GM18873 (cell line): ENCODE results near the gene IBA57.
"Not testable (repeated sequence)": the region's sequence is repeated elsewhere in the genome, so short reads cannot be mapped to it uniquely, and the experiment has no call there.

Experiments
- ATAC-seq: cut with Tn5 transposase; IDR thresholded peaks from one replicate; pipeline ENCODE4 v1.9.1; 2021; ENCODE audit warnings: mild to moderate bottlenecking, moderate library complexity, moderate number of reproducible peaks; ENCODE audit not compliant: unreplicated experiment, low FRiP score

Gene IBA57

DNA sequence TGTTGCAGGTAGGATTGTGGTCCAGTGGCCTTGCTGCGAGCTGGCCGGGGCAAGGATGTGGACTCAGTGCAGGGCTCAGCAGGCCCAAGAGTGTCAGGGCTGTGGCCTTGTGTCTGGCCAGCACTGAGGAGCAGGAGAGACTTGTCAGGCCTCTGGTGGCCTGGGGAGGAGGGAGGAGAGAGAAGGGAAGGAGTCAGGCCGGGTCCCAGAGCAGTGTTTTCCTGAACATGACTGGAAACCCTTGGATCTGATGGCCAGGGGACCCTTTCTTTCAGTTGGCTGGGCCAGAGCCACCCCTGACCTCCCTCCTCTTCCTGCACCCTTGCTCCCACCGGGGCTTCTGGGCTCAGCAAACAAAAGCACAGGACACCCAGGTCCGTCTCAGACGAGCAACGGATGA, 5.1 kb downstream of the IBA57 start:
- no peak for ATAC-seq

DNA sequence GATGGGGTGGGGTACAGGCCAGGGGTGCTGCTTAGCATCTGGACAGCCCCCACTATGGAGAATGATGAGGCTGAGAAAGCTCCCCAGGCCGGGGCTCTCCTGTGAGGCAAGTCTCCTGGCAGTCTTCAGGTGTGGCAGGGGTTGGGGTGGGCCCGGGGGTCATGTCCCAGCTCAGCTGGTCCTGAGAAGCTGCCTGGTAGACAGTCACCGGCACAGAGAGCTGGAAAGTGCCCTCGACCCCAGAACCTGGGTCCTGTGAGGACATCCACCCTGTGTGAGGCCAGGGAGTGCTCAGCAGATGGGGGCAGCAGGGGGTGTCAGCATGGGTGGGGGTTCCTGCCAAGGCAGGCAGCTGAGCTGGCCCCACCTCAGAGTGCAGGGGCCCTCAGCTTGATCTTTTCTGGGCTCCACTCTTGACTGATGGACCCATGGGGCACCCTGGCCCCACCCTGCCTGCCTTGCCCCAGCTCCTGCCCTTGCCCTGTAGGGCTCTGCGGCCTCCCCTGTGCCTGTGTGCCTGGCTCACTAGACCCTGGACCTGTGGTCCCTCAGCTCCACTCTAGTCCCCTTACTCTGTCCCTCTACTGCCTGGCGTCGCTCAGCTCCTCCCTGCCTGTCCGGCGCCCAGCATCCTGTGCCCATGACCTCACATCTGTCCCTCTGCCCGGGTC, 5.8 kb downstream of the IBA57 start:
- no peak for ATAC-seq

DNA sequence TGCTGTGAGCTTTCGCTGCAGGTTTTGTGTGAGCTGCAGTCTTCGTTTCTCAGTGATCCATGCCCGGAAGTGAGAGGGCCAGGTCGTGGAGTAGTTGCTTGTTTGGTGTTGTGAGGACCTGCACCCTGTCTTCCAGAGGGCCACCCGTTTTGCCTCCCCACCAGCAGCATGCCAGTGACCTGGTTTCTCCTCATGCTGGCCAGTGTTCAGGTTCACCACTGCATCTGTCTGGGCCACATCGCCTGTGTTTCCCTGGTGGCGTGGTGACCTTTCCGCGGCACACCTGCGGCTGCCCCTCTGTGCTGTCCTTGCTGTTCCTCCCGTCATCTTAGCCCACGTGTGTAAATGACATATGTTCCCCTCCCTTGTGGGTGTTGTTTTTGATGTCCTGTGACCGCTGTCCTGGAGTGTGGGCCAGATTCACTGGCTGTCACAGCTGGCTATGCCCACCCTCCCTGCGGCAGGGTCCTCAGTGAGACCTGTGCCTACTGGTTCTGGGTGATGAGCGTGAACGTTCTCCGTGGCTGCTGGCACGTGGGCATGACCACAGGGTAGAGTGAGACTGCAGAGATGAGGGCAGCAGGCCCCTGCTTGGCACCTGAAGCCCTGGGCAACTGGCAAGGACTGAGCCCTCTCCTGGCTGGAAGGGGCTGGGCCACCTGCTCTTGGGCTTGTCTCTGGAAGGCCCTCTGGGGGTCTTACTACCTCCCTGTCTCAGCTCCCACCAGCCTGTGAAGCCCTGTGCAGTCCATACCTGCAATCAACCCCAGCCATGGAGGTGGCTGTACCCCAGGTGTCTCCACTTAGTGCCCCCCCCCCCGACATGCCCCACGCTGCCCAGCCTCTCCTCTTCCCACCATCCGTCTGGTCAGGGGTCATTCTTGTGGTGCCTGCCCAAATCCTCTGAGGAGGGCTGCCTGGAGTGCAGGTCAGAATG, 7.3 kb downstream of the IBA57 start:
- ATAC-seq = no peak

DNA sequence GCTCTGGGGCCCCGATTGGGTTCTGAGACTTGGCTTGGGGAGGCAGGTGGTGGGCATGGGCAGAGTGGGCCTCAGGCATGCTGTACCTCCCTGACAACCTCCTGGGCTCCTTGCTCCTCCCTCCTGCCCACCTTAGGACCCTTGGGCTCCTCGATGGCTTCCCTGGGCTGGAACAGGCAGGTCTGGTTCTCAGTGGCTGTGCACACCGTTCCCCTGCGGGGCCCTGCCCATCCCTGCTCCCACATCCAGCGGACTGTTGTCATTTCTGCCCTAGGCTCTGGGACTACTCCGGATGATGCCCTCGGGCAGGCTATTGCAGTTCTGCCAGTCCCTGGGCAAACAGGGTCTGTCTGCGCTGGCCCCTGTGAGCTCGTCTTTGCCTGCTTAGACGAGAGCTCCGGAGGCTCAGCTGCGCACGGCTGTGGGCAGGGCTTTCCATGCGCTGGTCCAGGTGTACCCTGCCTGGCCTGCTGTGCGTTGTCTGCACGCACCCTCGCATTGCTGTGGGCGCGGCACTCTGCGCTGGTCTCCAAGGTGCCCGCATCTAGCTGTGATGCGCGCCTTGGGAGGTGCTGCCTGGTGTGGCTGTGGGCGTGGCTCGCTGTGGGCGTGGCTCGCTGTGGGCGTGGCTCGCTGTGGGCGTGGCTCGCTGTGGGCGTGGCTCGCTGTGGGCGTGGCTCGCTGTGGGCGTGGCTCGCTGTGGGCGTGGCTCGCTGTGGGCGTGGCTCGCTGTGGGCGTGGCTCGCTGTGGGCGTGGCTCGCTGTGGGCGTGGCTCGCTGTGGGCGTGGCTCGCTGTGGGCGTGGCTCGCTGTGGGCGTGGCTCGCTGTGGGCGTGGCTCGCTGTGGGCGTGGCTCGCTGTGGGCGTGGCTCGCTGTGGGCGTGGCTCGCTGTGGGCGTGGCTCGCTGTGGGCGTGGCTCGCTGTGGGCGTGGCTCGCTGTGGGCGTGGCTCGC, 8.2 kb downstream of the IBA57 start:
- ATAC-seq = not testable (repeated sequence)

DNA sequence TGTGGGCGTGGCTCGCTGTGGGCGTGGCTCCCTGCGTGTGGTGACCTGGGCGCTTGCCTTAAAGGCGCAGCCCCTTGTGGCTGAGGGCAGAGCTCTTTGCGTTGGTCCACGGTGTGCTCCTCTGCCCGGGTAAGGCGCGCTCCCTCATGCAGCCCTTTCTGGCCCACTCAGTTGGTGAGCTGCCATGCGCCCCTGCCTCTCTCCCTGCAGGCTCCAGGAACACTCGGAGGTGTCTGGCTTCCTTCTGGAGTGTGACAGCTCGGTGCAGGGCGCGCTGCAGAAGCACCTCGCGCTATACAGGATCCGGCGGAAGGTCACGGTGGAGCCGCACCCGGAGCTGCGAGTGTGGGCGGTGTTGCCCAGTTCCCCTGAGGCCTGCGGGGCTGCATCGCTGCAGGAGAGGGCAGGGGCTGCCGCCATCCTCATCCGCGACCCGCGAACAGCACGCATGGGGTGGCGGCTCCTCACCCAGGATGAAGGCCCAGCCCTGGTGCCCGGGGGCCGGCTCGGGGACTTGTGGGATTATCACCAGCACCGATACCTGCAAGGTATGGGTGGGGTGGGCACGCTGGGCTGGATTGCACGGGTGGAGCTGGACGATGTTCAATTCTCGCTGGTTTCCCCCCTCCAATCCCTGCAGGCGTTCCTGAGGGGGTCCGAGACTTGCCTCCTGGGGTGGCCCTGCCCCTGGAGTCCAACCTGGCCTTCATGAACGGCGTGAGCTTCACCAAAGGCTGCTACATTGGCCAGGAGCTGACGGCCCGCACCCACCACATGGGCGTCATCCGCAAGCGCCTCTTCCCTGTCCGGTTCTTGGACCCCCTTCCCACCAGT, 9.1 kb downstream of the IBA57 start:
- ATAC-seq = no peak

DNA sequence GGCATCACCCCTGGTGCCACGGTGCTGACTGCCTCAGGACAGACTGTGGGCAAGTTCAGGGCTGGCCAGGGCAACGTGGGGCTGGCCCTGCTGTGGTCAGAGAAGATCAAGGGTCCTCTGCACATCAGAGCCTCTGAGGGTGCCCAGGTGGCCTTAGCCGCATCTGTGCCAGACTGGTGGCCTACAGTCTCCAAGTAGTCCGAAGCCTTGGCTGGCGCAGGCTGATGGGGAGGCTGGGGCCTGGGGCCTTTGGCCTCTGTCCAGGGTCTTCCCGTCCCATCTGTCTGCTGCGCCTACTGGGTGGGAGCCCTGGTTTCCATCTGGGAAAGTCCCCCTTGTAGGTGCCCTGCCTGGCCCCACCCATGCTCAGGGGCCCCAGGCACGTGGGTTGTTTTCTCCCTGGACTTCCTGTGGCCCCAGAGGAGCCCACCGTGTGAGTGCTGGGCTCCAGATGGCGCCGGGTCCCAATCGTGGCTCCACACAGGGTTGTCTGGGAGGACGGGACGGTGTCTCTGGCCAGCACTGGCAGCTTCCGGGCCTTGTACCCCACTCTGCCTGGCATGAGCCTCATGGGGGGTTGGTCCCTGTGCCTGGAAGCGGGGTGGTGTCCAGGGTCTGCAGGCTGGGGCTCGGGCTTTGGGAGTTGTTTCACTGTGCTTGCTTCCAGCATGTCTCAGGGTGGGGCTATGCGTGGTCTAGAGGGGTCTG, 9.9 kb downstream of the IBA57 start:
- no peak for ATAC-seq

DNA sequence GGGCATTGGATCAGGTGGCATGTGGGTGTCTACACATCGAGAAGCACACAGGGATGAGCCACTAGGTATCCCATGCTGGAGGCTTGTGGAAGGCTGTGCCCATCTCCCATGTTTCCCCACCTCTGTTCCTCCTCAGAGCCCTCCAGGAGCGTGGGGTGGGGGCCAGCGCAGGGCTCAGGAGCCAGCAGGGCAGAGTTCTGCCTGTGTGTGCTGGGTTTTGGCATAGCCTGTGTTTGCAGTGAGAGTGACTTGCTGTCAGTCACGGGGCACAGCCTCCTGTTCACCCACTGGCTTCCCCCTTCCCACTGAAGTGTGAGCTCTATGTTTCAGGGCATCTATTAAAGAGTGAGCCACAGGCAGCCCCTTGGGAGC, 10.4 kb downstream of the IBA57 start:
- ATAC-seq = no peak

DNA sequence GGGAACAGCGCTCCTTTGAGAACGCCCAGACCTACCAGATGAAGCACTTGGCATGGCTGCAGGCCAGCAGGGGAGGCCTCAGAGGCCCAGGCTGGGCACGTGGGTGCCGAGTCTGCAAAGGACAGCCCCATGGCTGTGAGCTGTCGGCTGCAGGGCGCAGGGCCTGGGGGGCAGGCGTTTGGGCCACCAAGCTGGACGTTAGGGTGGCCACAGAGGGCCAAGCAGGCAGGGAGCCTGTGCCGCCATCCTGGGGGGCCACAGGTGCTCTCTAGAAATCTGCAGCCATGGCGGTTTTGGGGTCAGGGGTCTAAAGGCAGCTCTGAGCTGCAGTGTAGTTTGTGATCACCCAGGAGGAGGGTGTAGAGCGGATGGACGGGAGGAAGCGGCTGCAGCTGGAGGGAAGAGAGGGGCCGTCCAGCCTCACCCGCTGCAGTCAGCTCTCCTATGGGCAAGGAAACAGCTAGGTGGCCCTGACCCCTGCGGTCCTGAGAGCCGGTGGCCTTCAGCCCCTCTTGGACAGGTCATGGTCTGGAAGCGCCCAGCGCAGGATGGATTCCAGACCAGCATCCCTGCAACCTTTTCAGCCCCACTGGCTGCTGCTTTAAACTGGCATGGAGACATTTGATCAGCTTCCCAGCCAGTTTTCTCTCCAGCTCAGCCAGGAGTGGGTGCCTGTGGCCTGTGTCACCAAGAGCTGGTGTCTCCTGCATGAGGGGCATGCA, 11.0 kb downstream of the IBA57 start:
- ATAC-seq = no peak

DNA sequence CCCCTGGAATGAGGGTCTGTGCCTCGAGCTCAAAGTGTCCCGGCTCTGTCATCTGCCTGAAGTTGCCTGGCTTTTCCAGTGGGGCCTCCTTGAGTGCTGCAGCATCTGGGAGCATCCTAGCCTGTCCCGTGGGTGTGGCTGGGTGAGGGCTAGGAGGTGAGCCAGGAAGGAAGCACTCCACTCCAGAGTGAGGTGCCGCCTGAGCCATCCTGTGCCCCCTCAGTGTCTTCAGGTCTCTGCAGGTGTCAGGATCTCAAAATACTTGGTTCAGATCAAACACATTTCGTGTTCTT, 11.5 kb downstream of the IBA57 start:
- ATAC-seq = no peak

DNA sequence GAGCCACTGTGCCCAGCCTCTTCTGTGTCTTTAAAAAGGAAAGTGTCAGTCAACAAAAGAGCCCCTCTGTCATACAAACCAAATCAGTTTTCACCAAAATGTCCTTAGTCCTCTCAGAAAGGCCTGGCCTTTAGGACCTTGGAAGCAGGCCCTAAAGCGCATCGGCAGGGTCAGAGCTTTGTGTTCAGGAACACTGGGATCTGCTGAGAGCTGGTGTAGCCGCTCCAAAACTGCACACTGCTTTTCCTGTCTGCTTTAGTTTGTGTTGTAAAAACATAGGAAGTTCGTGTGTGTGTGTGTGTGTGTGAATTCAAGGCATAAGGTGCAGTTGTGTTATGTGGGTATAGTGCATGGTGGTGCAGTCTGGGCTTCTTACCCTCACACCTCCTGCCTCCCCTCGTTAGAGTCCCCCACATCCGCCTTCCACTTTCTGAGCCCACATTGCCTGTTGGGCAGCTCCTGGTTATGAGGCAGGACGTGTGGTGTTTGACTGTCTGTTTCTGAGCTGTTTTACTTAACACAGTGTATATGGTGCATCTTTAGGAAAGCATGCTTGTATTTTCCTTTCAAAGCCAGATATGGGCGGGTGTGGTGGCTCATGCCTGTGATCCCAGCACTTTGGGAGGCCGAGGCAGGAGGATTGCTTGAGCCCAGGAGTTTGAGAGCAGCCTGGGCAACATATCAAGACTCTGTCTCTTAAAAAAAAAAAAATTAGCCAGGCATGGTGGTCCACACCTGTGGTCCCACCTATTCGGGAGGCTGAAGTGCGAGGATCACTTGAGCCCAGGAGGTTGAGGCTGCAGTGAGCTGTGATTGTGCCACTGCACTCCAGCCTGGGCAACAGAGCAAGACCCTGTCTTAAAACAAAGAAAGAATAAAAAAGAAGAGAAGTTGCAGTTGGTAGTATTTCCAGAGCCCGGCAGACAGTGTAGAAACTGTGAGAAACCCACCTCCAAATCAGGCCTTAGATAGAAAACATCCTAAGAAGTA, 12.4 kb downstream of the IBA57 start:
- no peak for ATAC-seq

DNA sequence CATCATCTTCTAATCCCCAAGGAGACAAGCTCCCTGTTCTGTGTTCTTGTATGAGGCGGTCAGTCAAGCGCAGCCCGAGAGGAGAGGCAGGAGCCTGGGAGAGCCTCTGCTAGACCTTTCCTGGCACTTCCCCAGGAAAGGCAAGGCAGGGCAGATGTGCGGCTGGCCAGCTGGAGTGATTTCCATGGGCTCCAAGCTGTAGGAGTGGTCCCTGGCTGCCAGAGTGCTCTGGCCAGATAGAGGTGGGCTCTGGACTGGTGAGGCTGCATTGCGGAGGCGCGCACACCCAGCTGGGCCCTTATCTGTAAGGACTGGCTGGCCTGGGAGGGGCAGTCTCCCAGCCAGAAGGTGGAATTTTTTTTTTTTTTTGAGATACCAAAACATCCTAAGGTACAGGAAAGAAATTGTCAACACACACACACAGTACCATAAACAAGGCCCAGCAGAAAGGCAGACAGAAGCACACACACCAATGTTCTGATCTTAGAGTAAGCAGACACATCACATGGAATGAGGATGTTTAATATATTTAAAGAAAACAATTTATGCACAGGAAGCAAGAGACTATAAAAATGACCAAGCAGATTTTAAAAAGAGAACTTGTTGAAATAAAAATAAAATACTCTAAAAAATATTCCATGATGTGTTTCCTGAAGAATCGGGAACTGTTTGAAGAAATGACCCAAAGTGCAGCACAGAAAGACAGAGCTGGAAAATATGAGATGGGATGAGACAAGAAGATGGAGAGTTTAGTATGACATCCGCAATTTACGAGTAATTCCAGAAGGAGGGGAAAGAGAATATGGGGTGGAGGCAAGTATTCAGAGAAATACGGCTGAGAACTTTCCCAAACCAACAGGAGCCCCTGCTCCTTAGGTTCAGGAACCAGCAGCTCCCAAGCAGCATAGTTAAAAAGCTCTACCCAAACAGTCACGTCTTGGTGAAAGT, 13.4 kb downstream of the IBA57 start:
- ATAC-seq = no peak

DNA sequence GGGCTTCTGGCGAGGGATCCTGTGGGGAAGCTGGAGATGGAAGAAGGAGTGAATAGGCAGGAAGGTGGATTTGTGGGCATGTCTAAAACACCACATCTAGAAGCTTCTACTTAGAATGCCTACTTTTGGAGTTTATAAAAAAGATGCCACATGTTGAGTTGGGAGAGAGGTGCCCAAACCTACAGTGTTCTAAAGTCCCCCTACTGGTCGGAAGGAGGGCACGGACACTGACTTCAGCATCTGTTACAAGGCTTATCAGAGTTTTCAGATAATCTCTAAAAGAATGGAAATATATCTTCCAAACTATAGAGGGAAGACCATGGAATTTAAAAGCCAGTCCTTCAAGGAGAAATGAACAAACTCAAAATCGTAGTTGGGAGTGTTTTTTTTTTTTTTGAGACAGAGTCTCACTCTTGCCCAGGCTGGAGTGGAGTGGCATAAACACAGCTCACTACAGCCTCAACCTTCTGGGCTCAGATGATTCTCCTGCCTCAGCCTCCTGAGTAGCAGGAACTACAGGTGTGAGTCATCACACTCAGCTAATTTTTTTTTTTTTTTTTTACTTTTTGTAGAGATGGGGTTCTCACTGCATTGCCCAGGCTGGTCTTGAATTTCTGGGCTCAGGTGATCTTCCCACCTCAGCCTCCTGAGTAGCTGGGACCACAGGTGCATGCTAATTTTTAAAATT, 14.8 kb downstream of the IBA57 start:
- ATAC-seq = no peak

DNA sequence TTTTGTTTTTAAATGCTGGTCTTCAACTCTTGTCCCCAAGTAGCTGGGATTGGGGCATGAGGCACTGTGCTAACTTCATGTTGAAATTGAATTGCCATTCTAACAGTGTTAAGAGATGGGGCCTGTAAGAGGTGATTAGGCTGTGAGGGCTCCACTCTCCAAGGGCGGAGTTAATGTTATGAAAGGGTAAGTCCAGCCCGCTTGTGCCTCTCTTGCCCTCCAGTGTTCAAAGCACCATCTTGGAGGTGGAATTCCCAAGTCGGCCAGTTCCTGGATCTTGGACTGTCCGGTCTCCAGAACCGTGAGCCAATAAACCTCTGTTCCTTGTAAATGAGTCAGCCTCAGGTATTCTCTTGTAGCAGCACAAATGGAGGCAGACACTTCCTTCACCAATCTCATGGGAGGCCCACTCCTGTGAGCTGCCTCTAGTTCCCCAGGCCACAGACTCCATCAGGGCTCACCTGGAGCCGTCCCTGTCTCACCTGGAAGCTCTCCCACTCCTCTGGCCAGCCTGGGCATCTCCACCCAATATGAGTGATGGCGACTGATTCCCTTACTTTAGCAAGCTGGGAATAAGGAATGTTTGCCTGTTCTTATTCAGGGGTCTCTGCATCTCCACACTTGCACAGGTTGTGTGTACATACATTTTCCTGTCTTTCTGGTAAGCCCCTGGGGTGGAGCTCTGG, 15.5 kb downstream of the IBA57 start:
- ATAC-seq = no peak

DNA sequence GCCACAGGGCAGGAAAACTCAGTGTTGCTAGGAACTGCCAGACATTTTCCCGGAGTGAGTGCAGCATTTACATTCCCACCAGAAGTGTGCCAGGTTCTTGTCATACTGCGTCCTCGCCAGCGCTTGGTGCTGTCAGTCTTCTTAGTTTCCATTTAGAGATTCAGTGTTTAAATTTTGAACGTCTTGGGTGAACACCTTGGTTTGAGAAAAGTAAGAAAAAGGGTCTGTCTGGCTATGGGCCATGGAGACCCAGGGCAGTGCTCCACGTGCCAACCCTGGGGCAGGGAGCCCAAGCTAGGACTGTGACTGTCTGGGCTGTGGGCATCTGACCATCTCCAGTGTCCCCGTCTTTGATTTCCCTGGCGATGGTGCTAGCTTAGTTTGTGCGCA, 16.0 kb downstream of the IBA57 start:
- ATAC-seq = no peak

DNA sequence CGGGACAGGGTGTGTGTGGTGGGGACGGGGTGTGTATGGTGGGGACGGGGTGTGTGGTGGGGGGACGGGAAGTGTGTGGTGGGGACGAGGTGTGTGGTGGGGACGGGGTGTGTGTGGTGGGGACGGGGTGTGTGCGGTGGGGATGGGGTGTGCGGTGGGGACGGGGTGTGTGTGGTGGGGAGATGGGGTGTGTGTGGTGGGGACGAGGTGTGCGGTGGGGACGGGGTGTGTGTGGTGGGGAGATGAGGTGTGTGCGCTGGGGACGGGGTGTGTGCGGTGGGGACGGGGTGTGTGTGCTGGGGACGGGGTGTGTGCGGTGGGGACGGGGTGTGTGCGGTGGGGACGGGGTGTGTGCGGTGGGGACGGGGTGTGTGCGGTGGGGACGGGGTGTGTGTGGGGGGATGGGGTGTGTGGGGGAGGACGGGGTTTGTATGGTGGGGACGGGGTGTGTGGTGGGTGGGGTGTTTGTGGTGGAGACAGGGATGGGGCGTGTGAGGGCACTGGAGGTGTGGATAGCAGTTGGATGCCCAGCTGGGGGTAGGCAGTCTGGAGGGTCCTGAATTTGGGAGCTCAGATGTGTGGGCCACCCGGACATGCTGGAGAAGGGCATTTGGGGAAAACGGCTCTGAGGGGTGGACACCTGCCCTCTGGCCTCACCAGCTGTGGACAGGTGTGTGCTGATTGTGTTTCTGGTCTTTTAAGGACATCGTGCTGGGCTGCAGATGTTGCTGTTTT, 16.9 kb downstream of the IBA57 start:
- no peak for ATAC-seq
